K562 (cell line): Measurements from ENCODE around the gene GBX1. TPM values are rescaled to one million over a fixed set of nuclear protein-coding genes. Genes with fewer than 3 reads are reported as not detected.
A peak's percentile ranks its signal among the peaks of the same experiment; 100 is the strongest.

Experiments used
- ATAC-seq: fragments of 200-7000 bp; cut with Tn5 transposase; 3 replicates; pipeline ENCODE4 v1.9.1; 2020; ENCODE audit warnings: moderate library complexity
- BruUV-seq: library from RNA; stranded (reverse); fragments of 400-500 nt; replicated peaks from 2 replicates; lab custom pipeline; 2021; lab: Mats Ljungman, UMichigan
- CTCF ChIA-PET: fragments of 300-600 bp; formaldehyde crosslinking; extraction: SDS; loops from one replicate; lab custom pipeline; 2021; ENCODE audit warnings: low intra/inter-chr PET ratio; lab: Yijun Ruan, JAX
- POLR2A ChIA-PET: fragments of 300-600, 350-650 bp; sonication (Branson Sonifier 250); formaldehyde crosslinking; extraction: SDS; loops from one replicate; lab custom pipeline; 2021; ENCODE audit warnings: antibody characterized with exemption, inconsistent platforms; lab: Yijun Ruan, JAX
- DNase-seq, 4 experiments: peaks; one replicate each; pipeline versions ENCODE4 v3.0.0 to v3.0.0-alpha.2; 2011 to 2018; ENCODE audit warnings: low spot score in 3 of 4, mixed read lengths in 3 of 4; ENCODE audit errors: extremely low read depth in 1 of 4
- FAIRE-seq: peaks from 2 replicates; lab custom pipeline; 2011; peaks lifted over from hg19 to GRCh38; lab: Jason Lieb, UNC
- H2AFZ ChIP-seq: 2 replicates; pipeline ENCODE4 v1.6.0; 2011; ENCODE audit warnings: low read depth, low read length, control low read depth, inconsistent platforms
- H3K27ac ChIP-seq: fragments of 200-600 bp; 3 replicates; pipeline ENCODE4 v1.8.0; 2011; ENCODE audit warnings: low read depth, mild to moderate bottlenecking, control low read depth, inconsistent platforms, low read length, moderate library complexity, mixed read lengths; ENCODE audit errors: extremely low read depth
- H3K27me3 ChIP-seq, 2 experiments: fragments of 300-600 bp in 1 of 2; 2 replicates in 1 of 2; 3 replicates in 1 of 2; pipeline versions ENCODE4 v1.6.0 to v1.8.0; 2011; ENCODE audit warnings: inconsistent platforms in 2 of 2, low read length in 2 of 2, mild to moderate bottlenecking in 1 of 2, mixed read lengths in 1 of 2, moderate library complexity in 1 of 2; ENCODE audit not compliant: control insufficient read depth in 2 of 2, insufficient read depth in 2 of 2
- H3K36me3 ChIP-seq: fragments of 300-600 bp; 3 replicates; pipeline ENCODE4 v1.8.0; 2011; ENCODE audit warnings: mild to moderate bottlenecking, low read length, inconsistent platforms; ENCODE audit not compliant: control insufficient read depth, insufficient read depth
- H3K4me1 ChIP-seq, 2 experiments: fragments of 200-600 bp in 1 of 2; replicated peaks in 1 of 2; 2 replicates in 1 of 2; 3 replicates in 1 of 2; pipeline versions ENCODE4 v1.5.1 to v1.8.0; 2011; ENCODE audit warnings: inconsistent platforms in 2 of 2, low read length in 2 of 2, mild to moderate bottlenecking in 1 of 2, mixed read lengths in 1 of 2, moderate library complexity in 1 of 2; ENCODE audit not compliant: control insufficient read depth in 2 of 2, insufficient read depth in 2 of 2
- H3K4me2 ChIP-seq: 2 replicates; pipeline ENCODE4 v1.6.1; 2011; ENCODE audit warnings: low read length, control low read depth, inconsistent platforms, mixed read lengths; ENCODE audit not compliant: insufficient read depth
- H3K4me3 ChIP-seq: fragments of 200-600 bp; sonication (generic), shearing (Covaris generic); 2 replicates; pipeline ENCODE4 v1.5.1; 2016; ENCODE audit warnings: control low read depth, inconsistent platforms
- H3K79me2 ChIP-seq: fragments of 200-600 bp; 3 replicates; pipeline ENCODE4 v1.8.0; 2011; ENCODE audit warnings: low read length, inconsistent platforms; ENCODE audit not compliant: control insufficient read depth, insufficient read depth
- H3K9ac ChIP-seq, 2 experiments: 2 replicates each; pipeline versions ENCODE4 v1.6.0 to v1.6.1; 2011; ENCODE audit warnings: low read depth in 2 of 2, low read length in 2 of 2, control low read depth in 1 of 2, inconsistent platforms in 1 of 2, mild to moderate bottlenecking in 1 of 2, mixed read lengths in 1 of 2; ENCODE audit not compliant: insufficient read depth in 1 of 2
- H3K9me1 ChIP-seq: one replicate; pipeline ENCODE4 v1.6.0; 2011; ENCODE audit warnings: inconsistent platforms, mild to moderate bottlenecking, low read length, moderate library complexity; ENCODE audit not compliant: control insufficient read depth, insufficient read depth
- H3K9me3 ChIP-seq: replicated peaks from 2 replicates; pipeline ENCODE4 v1.5.1; 2011; ENCODE audit warnings: low read depth, low read length, inconsistent platforms; ENCODE audit not compliant: control insufficient read depth, insufficient read depth
- H4K20me1 ChIP-seq: replicated peaks from 2 replicates; pipeline ENCODE4 v1.6.1; 2011; ENCODE audit warnings: low read length, inconsistent platforms, mixed read lengths; ENCODE audit not compliant: control insufficient read depth, insufficient read depth
- EP400 ChIP-seq: fragments of 450-650 bp; IDR thresholded peaks from 2 replicates; pipeline ENCODE4 v1.6.1; 2017; ENCODE audit warnings: antibody characterized with exemption, mild to moderate bottlenecking, moderate library complexity
- HNRNPUL1 ChIP-seq: fragments of 200-400 bp; formaldehyde crosslinking; IDR thresholded peaks from 2 replicates; pipeline ENCODE4 v1.6.1; 2017; ENCODE audit warnings: low read length
- IRF2 ChIP-seq: sonication (generic); formaldehyde crosslinking; IDR thresholded peaks from 2 replicates; pipeline ENCODE4 v1.8.1; 2022; ENCODE audit warnings: mild to moderate bottlenecking, missing genetic modification reagents
- MCM2 ChIP-seq: fragments of 450-650 bp; IDR thresholded peaks from 2 replicates; pipeline ENCODE4 v1.6.1; 2017; ENCODE audit warnings: low read depth, mild to moderate bottlenecking
- NEUROD1 ChIP-seq: fragments of 150-350 bp; IDR thresholded peaks from 2 replicates; pipeline ENCODE4 v1.6.1; 2014; ENCODE audit warnings: borderline replicate concordance, low read length, low read depth; ENCODE audit not compliant: partially characterized antibody
- POLR2A ChIP-seq: fragments of 450-650 bp; conservative IDR thresholded peaks from 2 replicates; pipeline ENCODE4 v1.6.1; 2016
- SPI1 ChIP-seq: IDR thresholded peaks from 2 replicates; pipeline ENCODE4 v1.6.1; 2011; ENCODE audit warnings: low read depth, low read length, control low read depth, borderline replicate concordance
- THRB ChIP-seq: fragments of 450-650 bp; formaldehyde crosslinking; conservative IDR thresholded peaks from 2 replicates; pipeline ENCODE4 v1.4.0; 2022; ENCODE audit warnings: mild to moderate bottlenecking, missing genetic modification characterization
- USF1 ChIP-seq: sonication (generic); formaldehyde crosslinking; IDR thresholded peaks from 2 replicates; pipeline ENCODE4 v1.9.0; 2022; ENCODE audit warnings: mild to moderate bottlenecking, missing genetic modification reagents
- ZBTB1 ChIP-seq: sonication (generic); formaldehyde crosslinking; IDR thresholded peaks from 2 replicates; pipeline ENCODE4 v1.8.1; 2023; ENCODE audit warnings: missing genetic modification reagents, low read depth, mild to moderate bottlenecking, borderline replicate concordance
- ZBTB33 ChIP-seq: sonication (generic); formaldehyde crosslinking; IDR thresholded peaks from 2 replicates; pipeline ENCODE4 v1.8.1; 2023; ENCODE audit warnings: mild to moderate bottlenecking, missing genetic modification reagents
- ZNF699 ChIP-seq: fragments of 250-450 bp; sonication (Bioruptor Pico); IDR thresholded peaks from 2 replicates; pipeline ENCODE4 v1.8.0; 2021; ENCODE audit warnings: mild to moderate bottlenecking, moderate library complexity; ENCODE audit not compliant: insufficient replicate concordance
- WGBS: fragments of 100-300 bp; shearing (Covaris generic); methylation state at CpG from one replicate; pipeline ENCODE4 v1.1.6; 2016; ENCODE audit warnings: low coverage, mixed read lengths; ENCODE audit not compliant: insufficient coverage; ENCODE audit errors: missing lambda C conversion rate; 5-methylcytosine and 5-hydroxymethylcytosine counted together
- in situ Hi-C: fragments of 300-500 bp; cut with MboI; formaldehyde crosslinking; loops from 4 replicates; pipeline ENCODE4 v1.15.0; 2018; ENCODE audit warnings: inconsistent platforms, mixed read lengths
- intact Hi-C: fragments of 100-400 bp; cut with micrococcal nuclease; formaldehyde crosslinking; loops from 2 replicates; pipeline ENCODE4 v1.14.2; 2022
- polyA plus RNA-seq, 8 experiments: library from polyadenylated mRNA; depleted of rRNA in 4 of 8; stranded (reverse) in 5 of 8; unstranded in 3 of 8; fragments of >200 nt; fragmentation: Nextera tagmentation in 2 of 8; fragmentation: Illumina TruSeq in 1 of 8; extraction: Ambion mirVana in 2 of 8; extraction: Trizol in 1 of 8; gene quantifications; 2 replicates each; pipeline versions ENCODE4 v1.2.1 to v1.2.3, GENCODE V29; 2011 to 2014; ENCODE audit warnings: inconsistent platforms in 1 of 8, missing spikeins in 1 of 8
- total RNA-seq, 7 experiments: library from RNA; depleted of rRNA in 6 of 7; stranded (reverse); fragments of >200 nt in 6 of 7; fragmentation: Illumina TruSeq in 2 of 7; extraction: Trizol in 2 of 7; gene quantifications; 2 replicates each; pipeline versions ENCODE4 v1.2.1 to v1.2.3, GENCODE V29; 2011 to 2021; ENCODE audit warnings: low replicate concordance in 1 of 7

Gene GBX1
- total and polyA plus RNA-seq, 9 of the 15 experiments (the other 6 are each of a cell fraction or from before 2014, with no cell fraction given), result not detected

GRCh38 chr7:151104411-151105235 lies 62.9 kb downstream of the GBX1 start:
- Histone ChIP-seq H3K9me3 (no peaks in the 10 kb centered on the region), H3K4me2 (no peak overlapping the region), H3K79me2 (peaks cover 92% of the 10 kb centered on the region), H3K4me1 (peaks cover 21 to 46% of the 10 kb centered on the region in 2 experiments), H3K9ac (peak overlapping the region in 1 of 2 experiments; percentile 68; a peak in 1 of 4 replicates), H3K36me3 (peaks cover 64% of the 10 kb centered on the region)
- ChIA-PET POLR2A (interaction anchor here (0.5 to 4.7 kb wide), 6 partner anchors 11 to 111 kb away, joined by 3 to 31 read pairs (median 4); no protein-coding TSS in a partner anchor), CTCF (interaction anchor here (0.6 kb wide), 1 partner anchor 206 kb away, joined by 3 read pairs; no protein-coding TSS in a partner anchor)
- in situ Hi-C loops (no loop called here), intact Hi-C loops (no loop called here)
- FAIRE-seq, result peak; percentile 37
- 0 out of 2 replicates have a peak, but pooled peaks have one; percentile 13 for TF ChIP-seq USF1 (CRISPR knock-in tag)
- TF ChIP-seq SPI1, result 0 out of 2 replicates have a peak, but pooled peaks have one; percentile 2
- TF ChIP-seq ZNF699 (CRISPR knock-in tag), result no peak
- no peak for TF ChIP-seq MCM2
- TF ChIP-seq HNRNPUL1, result no peak
- no peak for TF ChIP-seq THRB (CRISPR knock-in tag)
- 0 out of 2 replicates have a peak, but pooled peaks have one; percentile 50 for TF ChIP-seq IRF2 (CRISPR knock-in tag)
- no peak for TF ChIP-seq ZBTB1
- no peak for TF ChIP-seq EP400
- 0 out of 2 replicates have a peak, but pooled peaks have one; percentile 13 for TF ChIP-seq POLR2A
- no peak for TF ChIP-seq NEUROD1
- peak; percentile 77 for TF ChIP-seq ZBTB33
- TF ChIP-seq, all 486 proteins: peak for 5
- H3K4me3 ChIP-seq, result no peak overlapping the region
- DNase-seq (no peak), ATAC-seq (no peak)
- WGBS, result 92% methylated on average over 23 of the region's 23 CpGs
- peaks cover 61% of the 10 kb centered on the region for H4K20me1 ChIP-seq
- H3K27ac ChIP-seq, result no peak overlapping the region
- no peaks in the 10 kb centered on the region for H3K27me3 ChIP-seq
- no peak overlapping the region for H2AFZ ChIP-seq
- peaks cover 11% of the 10 kb centered on the region for H3K9me1 ChIP-seq
- BruUV-seq, result TSS peak; percentile 32
